GM21390 (cell line): ENCODE results near the gene DLAT.
A peak's percentile ranks its signal among the peaks of the same experiment; 100 is the strongest.
"Not testable (repeated sequence)": the region's sequence is repeated elsewhere in the genome, so short reads cannot be mapped to it uniquely, and the experiment has no call there.

Experiments used
- ATAC-seq: cut with Tn5 transposase; IDR thresholded peaks from one replicate; pipeline ENCODE4 v1.9.1; 2021; ENCODE audit not compliant: unreplicated experiment

DLAT gene

DNA sequence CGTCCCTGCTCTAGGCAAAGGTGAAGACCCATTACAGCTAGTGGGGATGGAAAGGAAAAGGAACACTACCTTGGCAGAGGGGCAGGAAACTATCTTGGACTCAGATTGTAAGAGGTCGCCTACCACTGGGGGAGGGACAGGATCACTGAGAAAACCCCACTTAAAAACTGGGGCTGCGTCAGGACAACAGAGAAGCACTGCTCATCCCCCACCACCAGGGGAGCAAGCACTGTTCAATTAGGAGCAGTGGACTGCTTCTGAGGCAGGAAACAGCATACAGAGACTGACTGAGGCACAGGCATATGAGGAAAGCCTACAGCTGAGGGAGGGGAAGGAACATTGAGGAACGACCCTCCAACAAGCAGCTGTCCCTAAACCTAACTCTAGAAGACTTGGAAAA is 20.8 kb upstream of the DLAT start:
- peak; percentile 93 for ATAC-seq

DNA sequence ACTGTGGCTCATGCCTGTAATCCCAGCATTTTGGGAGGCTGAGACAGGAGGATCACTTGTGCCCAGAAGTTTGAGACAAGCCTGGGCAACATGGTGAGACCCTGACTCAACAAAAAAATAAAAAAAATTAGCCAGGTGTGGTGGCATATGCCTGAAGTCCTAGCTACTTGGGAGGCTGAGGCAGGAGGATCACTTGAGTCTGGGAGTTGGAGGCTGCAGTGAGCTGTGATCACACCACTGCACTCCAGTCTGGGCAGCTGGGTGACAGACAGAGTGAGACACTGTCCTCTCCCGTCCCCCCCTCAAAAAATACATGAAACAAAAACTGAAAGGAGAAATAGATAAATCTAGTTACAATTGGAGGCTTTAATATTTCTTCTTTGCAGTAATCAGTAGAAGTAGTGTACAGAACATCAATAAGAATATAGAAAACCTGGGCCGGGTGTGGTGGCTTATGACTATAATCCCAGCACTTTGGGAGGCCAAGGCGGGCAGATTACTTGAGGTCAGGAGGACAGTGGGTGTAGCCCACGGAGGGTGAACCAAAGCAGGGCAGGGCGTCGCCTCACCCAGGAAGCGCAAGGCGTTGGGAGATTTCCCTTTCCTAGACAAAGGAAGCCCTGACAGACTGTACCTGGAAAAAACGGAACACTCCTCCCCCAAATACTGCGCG is 19.6 kb upstream of the DLAT start:
- no peak for ATAC-seq

DNA sequence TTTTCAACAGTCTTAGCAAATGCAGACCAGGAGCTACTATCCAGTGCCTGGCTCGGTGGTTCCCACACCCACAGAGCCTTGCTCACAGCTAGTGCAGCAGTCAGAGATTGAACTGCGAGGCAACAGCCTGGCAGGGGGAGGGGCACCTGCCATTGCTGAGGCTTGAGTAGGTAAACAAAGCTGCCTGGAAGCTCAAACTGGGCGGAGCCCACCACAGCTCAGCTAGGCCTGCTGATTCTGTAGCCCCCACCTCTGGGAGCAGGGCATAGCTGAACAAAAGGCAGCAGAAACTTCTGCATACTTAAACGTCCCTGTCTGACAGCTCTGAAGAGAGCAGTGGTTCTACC is 19.1 kb upstream of the DLAT start:
- ATAC-seq: not testable (repeated sequence)

GRCh38 chr11:112011451-112011850 is 13.8 kb upstream of the DLAT start:
- ATAC-seq: not testable (repeated sequence)

DNA sequence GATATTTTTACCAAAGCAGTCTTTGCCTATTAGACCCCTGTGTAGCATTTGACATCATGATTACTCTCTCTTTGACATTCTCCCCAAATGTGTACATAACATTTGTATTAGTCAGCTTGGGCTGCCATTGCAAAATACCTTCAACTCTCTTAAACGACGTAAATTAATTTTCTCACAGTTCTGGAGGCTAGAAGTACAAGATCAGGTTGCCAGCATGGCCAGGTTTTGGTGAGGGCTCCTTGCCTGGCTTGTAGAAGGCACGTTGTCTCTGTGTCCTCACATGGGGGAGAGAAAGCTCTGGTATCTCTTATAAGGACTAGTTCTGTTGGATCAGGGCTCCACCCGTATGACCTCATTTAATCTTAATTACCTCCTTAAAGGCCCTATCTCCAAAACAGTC is 12.3 kb upstream of the DLAT start:
- no peak for ATAC-seq

- no peak for ATAC-seq
Measured at GRCh38 chr11:112013497-112014164, 11.6 kb upstream of the DLAT start.

GRCh38 chr11:112016088-112016764 is 9.0 kb upstream of the DLAT start:
- ATAC-seq: peak; percentile 80

GRCh38 chr11:112016765-112017376 is 8.3 kb upstream of the DLAT start:
- peak; percentile 64 for ATAC-seq

DNA sequence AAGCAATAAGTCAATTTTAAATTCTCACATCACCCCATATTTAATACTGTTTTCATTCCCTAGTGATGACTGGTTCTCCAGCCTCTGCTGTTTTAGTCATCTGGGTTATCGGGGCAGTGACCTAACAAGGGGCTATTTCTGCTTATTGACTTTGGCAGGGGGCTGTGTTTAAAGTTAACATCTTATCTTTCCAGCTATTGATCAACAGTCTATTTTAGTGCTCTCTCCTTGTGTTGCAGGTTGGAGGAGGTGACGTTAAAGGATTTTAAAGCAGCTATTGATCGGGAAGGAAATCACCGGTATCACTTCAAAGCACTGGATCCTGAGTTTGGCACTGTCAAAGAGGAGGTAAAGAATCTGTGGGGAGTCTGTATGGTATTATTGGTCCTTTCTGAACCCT is 7.7 kb upstream of the DLAT start:
- no peak for ATAC-seq

DNA sequence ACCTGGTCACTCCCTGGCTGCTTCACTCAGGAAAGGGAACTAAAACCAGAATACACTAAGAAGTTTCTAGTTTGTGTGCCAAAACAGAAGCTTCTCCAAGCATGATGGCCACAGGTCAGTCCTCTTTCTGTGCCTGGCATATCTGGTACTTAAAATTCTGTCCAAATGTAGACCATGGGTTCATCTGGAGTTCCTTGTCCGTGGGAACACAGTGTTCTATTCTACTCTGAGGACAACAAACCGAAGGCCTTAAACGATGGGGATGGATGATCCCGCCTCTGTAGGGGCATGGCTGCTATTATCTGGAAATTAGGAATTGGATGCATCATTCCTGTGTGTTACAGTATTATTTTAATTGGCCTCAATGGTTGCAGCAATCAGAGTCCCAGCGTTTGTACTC is 6.1 kb upstream of the DLAT start:
- no peak for ATAC-seq

DNA sequence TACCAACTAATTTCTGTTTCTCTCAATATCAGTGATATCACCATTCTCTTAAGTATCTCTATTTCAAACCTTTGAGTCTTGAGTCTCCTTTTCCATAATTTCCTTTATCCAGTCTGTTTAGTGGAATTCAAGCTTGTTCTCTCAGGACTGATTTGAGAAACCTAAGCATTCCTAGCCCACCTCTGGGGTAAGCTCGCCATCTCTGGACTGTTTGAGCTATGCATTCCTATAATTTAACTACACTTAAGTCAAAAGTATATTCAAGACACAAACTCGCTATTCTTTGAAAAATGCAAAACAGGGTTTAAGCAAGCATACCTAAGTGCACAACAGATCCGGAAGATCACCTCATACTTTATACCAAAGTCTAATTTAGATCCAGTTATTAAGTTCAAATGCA is 2.1 kb upstream of the DLAT start:
- ATAC-seq: no peak

- ATAC-seq: peak; percentile 52
Measured at GRCh38 chr11:112024178-112024772, 933 bp upstream of the DLAT start.

DNA sequence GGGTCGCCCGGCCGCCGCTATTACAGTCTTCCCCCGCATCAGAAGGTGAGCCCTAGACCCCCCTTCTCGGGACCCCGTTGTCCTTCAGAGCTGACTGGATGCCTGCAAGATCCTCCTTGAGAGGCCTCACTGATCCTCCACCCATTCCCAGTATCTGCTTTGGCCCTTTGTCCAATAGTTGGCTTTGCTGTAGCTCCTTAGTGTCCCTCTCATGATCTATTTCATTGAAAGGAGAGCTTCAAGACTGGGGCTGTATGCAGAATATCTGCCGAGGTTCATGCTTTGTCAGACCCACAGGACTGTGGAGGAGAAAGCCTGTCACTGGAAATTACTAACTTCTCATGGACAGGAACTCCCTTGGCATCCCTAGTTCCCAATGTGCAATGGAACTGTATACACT is 499 bp downstream of the DLAT start:
- ATAC-seq: no peak

DNA sequence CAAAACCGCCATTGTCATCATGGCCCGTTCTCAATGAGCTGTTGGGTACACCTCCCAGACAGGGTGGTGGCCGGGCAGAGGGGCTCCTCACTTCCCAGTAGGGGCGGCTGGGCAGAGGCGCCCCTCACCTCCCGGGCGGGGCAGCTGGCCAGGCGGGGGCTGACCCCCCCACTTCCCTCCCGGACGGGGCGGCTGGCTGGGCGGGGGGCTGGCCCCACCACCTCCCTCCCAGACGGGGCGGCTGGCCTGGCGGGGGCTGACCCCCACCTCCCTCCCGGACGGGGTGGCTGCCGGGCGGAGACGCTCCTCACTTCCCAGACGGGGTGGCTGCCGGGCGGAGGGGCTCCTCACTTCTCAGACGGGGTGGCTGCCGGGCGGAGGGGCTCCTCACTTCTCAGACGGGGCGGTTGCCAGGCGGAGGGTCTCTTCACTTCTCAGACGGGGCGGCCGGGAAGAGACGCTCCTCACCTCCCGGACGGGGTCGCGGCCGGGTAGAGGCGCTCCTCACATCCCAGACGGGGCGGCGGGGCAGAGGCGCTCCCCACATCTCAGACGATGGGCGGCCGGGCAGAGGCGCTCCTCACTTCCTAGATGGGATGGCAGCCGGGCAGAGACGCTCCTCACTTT is 1.7 kb downstream of the DLAT start:
- not testable (repeated sequence) for ATAC-seq

- no peak for ATAC-seq
Measured at GRCh38 chr11:112029460-112029859, 4.3 kb downstream of the DLAT start.

- ATAC-seq: no peak
Measured at GRCh38 chr11:112033902-112034301, 8.7 kb downstream of the DLAT start.

GRCh38 chr11:112037527-112037926 is 12.3 kb downstream of the DLAT start:
- ATAC-seq: no peak

DNA sequence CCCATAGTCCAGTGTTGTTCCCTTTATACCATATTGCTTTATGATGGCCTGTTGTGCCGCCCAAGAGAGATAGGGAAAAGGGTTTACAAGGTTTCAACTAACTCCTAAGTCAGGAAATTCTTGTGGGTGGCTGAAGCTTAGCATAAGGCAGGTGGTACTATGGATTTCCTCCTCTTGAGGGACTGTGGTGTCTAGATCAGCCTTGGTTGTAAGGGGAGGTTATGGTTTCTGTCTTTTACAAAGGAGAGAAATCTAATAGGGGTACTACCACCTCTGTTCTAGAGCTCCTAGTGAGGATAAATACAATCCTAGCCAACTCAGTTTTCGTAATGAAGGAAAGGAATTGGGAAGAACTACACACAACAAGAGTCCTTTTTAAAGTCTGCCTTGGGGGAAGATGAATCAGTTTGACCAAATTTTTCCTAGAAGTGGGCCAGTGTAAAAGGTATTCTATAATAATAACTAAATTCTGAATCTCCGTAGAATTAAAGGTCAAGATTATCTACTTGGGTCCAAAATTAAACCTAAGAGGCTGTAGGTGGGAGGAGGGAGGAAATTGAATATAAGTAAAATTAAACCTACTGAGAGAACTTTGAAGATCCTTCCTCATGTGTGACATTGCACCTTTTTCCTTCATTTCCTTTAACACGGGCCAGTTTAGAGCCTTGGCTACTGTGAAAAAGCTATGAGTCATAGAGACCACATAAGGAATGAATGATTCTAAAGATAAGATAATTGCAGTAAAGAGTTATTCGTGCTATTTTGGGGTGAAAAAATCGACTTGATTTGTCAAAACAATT is 17.2 kb downstream of the DLAT start:
- no peak for ATAC-seq

DNA sequence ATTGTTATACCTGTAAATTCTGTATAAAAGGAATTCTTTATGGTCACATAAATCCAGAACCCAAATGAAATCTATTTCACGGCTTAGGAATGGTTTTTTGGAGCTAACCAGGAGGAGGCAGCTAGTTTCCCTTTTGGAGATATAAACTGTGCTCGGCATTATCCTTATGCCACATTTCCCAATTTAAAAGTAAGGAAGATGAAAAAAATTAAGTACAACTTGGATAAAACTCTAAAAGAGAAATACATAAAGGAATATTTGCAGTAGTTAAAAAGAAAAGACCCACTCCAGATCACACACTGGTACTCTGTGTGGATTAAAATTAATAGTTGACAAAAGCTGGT is 17.7 kb downstream of the DLAT start:
- ATAC-seq: no peak

DNA sequence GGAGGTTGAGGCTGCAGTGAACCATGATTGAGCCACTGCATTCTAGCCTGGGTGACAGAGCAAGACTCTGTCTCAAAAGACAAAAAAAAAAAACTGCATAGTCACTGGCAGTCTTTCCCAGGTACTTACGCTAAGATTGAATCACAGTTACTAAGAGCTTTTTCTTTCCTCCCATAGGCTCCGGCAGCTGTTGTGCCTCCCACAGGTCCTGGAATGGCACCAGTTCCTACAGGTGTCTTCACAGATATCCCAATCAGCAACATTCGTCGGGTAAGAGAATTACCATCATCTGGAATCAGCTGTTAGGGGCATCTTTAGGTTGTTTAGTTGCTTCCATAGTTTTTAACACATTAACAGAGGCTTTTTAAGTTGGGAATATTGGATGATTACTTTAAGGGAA is 19.8 kb downstream of the DLAT start:
- ATAC-seq: no peak
